GM20000 (cell line): Measurements from ENCODE around the gene SKI.

Experiments used
- DNase-seq: peaks from one replicate; pipeline ENCODE4 v3.0.0; 2012; ENCODE audit warnings: low spot score
- CTCF ChIP-seq: IDR thresholded peaks from 2 replicates; pipeline ENCODE4 v1.5.1; 2012; ENCODE audit warnings: mild to moderate bottlenecking, control low read depth; ENCODE audit errors: extremely low read depth, missing control alignments

Gene SKI

GRCh38 chr1:2288816-2289536 lies 60.9 kb downstream of the SKI start:
- DNase-seq = no peak
- no peak for TF ChIP-seq CTCF

- DNase-seq = no peak
- no peak for TF ChIP-seq CTCF
Measured at GRCh38 chr1:2289607-2290006, 61.5 kb downstream of the SKI start.

- no peak for TF ChIP-seq CTCF
- DNase-seq = no peak
Measured at GRCh38 chr1:2290171-2290578, 62.1 kb downstream of the SKI start.

- no peak for TF ChIP-seq CTCF
- DNase-seq = peak; percentile 76
Measured at GRCh38 chr1:2290595-2291510, 62.7 kb downstream of the SKI start.

- no peak for TF ChIP-seq CTCF
- DNase-seq = no peak
Measured at GRCh38 chr1:2291577-2291976, 63.5 kb downstream of the SKI start.

- TF ChIP-seq CTCF = no peak
- DNase-seq = no peak
Measured at GRCh38 chr1:2292725-2293450, 64.8 kb downstream of the SKI start.
